GM18505 (cell line): Measurements from ENCODE around the gene CCDC57.
A peak's percentile ranks its signal among the peaks of the same experiment; 100 is the strongest.

Source experiments
- ATAC-seq: cut with Tn5 transposase; IDR thresholded peaks from one replicate; pipeline ENCODE4 v1.9.1; 2021; ENCODE audit not compliant: unreplicated experiment
- POLR2A ChIP-seq: IDR thresholded peaks from 4 replicates; pipeline ENCODE4 v1.6.1; 2011; ENCODE audit warnings: borderline replicate concordance; ENCODE audit not compliant: insufficient read depth, insufficient read length; ENCODE audit errors: extremely low read depth

Gene CCDC57

GRCh38 chr17:82065638-82066303, 146.9 kb downstream of the CCDC57 start, which contains the start of gene DUS1L:
Gene DUS1L (minus strand): TSS chr17:82065804. CDS start chr17:82065059, 745 bp downstream.
- peak; percentile 54 for ATAC-seq
- peak; percentile 68 for TF ChIP-seq POLR2A

GRCh38 chr17:82065193-82065637, 147.4 kb downstream of the CCDC57 start:
- peak; percentile 29 for ATAC-seq

DNA sequence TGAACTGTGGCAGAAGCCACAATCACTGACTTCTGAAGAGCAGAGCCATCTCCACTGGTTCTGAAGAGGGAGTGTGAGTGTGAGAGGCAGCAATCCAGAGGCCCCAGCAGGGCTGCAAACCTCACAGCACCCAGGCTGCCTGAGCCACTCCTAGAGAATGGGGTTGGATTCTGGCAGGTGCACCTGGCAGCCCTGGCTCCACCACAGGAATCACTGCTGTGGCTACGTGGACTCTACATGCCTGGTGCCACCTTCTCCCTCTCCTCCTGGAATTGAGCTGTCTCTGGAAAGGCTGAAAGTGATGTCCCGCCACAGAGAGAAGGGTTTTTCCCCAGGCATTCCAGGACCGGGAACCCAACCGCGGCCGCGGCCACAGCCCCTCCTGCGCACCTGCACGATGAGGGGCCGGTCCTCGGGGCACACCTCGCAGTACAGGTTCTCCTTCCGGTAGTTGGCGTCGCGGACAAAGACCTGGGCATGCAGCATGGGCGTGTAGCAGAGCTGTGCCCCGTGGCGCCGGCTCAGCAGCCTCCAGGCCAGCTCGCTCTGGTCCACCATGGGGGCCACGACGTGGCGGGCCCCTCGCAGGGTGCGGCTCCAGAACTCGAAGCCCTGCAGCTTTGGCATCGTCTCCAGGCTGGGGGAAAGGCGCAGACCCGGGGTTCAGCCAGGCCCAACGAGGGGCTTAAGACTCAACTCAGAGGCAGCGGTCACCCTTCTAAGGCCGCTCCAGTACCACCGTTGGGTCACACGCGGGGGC, 148.0 kb downstream of the CCDC57 start:
- peak; percentile 19 for TF ChIP-seq POLR2A
- no peak for ATAC-seq

More at GRCh38 chr17:82065193-82065637, 147.4 kb downstream of the CCDC57 start:
- no peak for TF ChIP-seq POLR2A

DNA sequence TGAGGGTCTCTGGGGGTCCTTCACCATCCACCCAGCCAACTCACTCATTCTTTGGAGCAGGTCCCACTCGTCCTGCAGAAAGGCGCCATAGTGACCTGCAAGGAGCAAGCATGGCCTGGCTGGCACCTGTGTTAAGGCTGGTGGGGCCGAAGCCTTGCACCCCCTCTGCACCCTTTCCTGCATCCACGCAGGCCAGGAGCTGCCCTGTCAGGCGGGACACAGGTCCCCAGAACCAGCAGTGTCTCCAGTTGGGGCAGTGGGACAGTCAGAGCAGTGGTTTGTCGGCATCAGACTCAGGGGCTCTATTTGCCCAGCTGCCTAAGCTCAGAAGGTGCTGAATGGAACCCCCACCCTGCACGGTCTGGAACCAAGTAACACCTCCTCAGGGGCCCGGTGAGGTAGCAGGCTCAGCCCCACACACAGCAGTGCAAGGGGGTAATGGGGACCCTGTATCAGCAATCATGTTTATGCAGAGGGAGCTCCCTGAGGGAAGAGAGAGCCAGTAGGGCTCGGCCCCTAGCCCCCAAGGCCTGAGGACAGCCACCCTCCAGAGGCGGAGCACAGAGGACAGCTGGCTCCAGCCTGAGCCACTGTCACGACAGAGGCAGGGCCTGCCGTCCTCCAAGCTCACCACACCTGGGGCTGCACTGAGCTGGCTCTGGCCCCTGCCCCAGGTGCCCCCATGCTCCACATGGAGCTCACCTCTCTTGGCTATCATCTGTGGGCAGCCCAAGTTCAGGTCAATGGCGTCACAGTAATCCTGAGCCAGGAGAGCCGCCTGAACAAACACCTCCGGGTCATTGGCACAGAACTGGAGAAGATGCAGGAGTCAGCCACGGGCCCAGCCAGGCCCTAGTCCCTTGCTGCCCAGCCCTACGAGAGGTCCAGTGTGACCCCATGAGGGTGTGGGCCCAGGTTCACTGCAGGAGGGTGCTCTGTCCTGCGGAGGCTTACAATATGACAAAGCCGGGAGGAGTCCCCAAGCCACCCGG, 148.9 kb downstream of the CCDC57 start:
- ATAC-seq: no peak
- TF ChIP-seq POLR2A: no peak

- no peak for ATAC-seq
- no peak for TF ChIP-seq POLR2A
These were observed 149.7 kb downstream of the CCDC57 start for GRCh38 chr17:82062984-82063368.

GRCh38 chr17:82062076-82062983, 150.3 kb downstream of the CCDC57 start:
- no peak for TF ChIP-seq POLR2A
- ATAC-seq: no peak

DNA sequence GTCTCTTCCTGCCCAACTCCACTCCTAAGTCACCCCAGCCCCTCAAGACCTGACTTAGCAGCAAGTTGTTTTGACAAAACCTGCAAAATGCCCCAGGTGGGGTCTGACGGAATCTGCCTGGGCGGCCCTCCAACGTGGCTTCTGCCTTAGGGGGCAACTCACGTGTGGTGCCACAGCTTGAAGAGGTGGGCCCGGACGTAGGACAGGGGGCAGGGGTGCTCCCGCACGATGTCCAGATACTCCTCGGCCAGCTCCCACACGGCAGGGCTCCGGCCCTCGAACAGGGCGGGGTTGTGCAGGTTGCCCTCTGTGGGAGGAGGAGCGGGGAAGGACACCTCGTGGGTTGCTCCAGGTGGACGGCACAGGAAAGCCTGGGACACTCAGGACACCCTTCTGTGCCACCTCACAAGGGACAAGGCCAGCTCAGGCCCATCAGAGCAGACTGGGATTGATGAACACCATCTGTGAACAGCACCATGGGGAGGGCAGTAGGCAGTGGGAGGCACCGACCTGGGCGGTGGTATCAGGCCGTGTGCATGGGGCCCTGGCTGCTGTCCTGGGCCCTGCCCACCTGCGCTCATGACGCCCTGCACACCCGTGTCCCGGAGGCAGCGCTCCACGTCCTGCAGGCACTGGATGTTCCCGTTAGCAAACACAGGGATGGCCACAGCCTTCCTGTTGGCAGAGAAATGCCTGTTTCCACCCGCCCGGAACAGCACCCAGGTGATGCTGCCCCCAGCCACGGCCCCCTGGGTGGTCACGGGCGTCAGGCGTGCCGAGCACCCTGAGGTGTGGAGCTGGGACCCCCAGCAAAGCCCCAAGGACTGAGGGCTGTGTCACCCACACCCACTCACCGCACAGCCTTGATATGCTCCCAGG, 151.4 kb downstream of the CCDC57 start:
- no peak for TF ChIP-seq POLR2A
- ATAC-seq: no peak

DNA sequence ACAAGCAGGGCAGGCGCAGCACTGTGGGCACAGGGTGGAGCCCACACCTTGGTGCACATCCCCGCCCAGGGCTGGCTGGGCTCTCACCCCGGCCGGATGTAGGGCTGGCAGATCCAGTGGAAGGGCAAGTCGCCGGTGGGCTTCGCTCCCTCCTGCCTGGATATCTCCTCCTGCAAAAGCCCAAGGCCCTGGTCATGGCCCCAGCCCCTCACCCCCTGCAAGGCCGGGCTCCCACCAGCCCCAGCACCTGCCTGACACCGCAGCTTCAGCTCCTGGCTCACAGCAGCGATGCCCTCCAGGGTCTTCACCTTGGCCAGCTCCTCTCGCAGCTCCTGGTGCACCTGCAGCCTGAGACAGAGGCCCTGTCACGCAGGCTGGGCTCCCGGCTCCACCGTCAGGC, 152.0 kb downstream of the CCDC57 start:
- no peak for ATAC-seq
- TF ChIP-seq POLR2A: no peak

DNA sequence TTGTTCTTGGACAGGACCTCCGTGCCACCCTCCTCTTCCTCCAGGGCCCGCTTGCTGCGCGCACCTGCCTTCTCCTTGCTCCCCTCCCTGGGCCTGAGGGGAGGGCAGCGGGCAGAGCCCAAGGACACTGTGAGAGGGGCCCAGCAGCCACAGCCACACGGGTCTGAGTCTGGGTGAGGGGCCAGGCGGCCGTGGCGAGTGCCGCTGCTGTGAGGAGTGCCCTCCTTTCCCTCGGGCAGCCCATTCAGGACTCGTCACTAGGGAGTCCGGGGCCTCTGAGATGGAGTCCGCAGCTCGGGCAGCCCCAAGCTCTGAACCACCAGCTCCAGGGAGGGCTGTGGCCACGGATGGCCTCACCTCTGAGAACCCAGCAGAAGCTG, 152.7 kb downstream of the CCDC57 start:
- no peak for ATAC-seq
- no peak for TF ChIP-seq POLR2A

- no peak for TF ChIP-seq POLR2A
- ATAC-seq: no peak
These were observed 153.2 kb downstream of the CCDC57 start for GRCh38 chr17:82059272-82060000.

DNA sequence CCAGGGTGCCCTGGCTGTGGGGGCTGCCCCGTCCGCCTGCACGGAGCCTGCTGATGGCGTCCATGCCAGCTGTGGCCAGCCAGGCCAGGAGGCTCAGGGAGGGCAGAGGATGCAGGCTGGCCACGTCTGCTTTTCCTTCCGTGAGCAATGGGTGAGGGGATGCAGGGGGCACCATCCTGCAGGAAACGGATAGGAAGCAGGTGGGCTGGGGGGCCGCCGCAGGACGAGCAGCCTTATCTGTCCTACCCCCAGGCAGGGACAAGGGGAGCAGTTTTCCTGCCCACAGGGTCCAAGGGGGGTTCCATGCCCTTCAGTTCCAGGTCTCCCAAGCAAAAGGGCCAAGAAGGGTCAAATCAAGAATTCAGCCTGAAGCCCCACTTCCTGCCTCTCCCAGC, 153.8 kb downstream of the CCDC57 start:
- no peak for ATAC-seq
- no peak for TF ChIP-seq POLR2A
